MCF 10A (cell line): ENCODE measurements around the gene NDUFB11. TPM values are rescaled to one million over a fixed set of nuclear protein-coding genes. Genes with fewer than 3 reads are reported as not detected.

Source experiments
- BruUV-seq: library from RNA; stranded (reverse); fragments of 400-500 nt; replicated peaks from 2 replicates; lab custom pipeline; 2021; lab: Mats Ljungman, UMichigan
- CTCF ChIA-PET: fragments of 300-600 bp; sonication (Branson Sonifier 250); formaldehyde crosslinking; extraction: SDS; loops from one replicate; lab custom pipeline; 2021; ENCODE audit warnings: antibody characterized with exemption, inconsistent platforms; lab: Yijun Ruan, JAX
- POLR2A ChIA-PET: fragments of 300-600, 350-650 bp; sonication (Branson Sonifier 250); formaldehyde crosslinking; extraction: SDS; loops from one replicate; lab custom pipeline; 2020; ENCODE audit warnings: antibody characterized with exemption, inconsistent platforms; lab: Yijun Ruan, JAX
- DNase-seq: peaks from one replicate; pipeline ENCODE4 v3.0.0-alpha.2; 2018; ENCODE audit not compliant: unreplicated experiment
- H3K27ac Mint-ChIP-seq: one replicate; pipeline ENCODE4 v1.8.0; 2022; ENCODE audit warnings: mild to moderate bottlenecking, low read depth, mixed read lengths; ENCODE audit not compliant: unreplicated experiment
- H3K27me3 Mint-ChIP-seq: one replicate; pipeline ENCODE4 v1.8.0; 2022; ENCODE audit warnings: mixed read lengths; ENCODE audit not compliant: insufficient read depth, unreplicated experiment
- H3K36me3 Mint-ChIP-seq: one replicate; pipeline ENCODE4 v1.8.0; 2022; ENCODE audit warnings: mild to moderate bottlenecking, moderate library complexity, mixed read lengths; ENCODE audit not compliant: insufficient read depth, unreplicated experiment
- H3K4me1 Mint-ChIP-seq: one replicate; pipeline ENCODE4 v1.8.0; 2022; ENCODE audit warnings: mixed read lengths; ENCODE audit not compliant: insufficient read depth, unreplicated experiment
- H3K4me3 Mint-ChIP-seq: one replicate; pipeline ENCODE4 v1.8.0; 2022; ENCODE audit warnings: mild to moderate bottlenecking, moderate library complexity, mixed read lengths; ENCODE audit not compliant: unreplicated experiment
- H3K9me3 Mint-ChIP-seq: one replicate; pipeline ENCODE4 v1.8.0; 2022; ENCODE audit warnings: mixed read lengths; ENCODE audit not compliant: unreplicated experiment
- intact Hi-C: fragments of 100-400 bp; cut with micrococcal nuclease; formaldehyde crosslinking; loops from 2 replicates; pipeline ENCODE4 v1.14.1; 2022
- total RNA-seq: library from RNA; stranded (reverse); gene quantifications from 2 replicates; pipeline ENCODE4 v1.2.3, GENCODE V29; 2022
- TF ChIP-seq, protein P1 (sequence below): fragments of 200-600 bp; IDR thresholded peaks from one replicate; pipeline ENCODE4 v1.8.0; 2022; ENCODE audit warnings: antibody characterized with exemption, mild to moderate bottlenecking; ENCODE audit not compliant: unreplicated experiment

NDUFB11 gene
- total RNA-seq, 1 experiment from 2014 or later, result 91.8 TPM

DNA sequence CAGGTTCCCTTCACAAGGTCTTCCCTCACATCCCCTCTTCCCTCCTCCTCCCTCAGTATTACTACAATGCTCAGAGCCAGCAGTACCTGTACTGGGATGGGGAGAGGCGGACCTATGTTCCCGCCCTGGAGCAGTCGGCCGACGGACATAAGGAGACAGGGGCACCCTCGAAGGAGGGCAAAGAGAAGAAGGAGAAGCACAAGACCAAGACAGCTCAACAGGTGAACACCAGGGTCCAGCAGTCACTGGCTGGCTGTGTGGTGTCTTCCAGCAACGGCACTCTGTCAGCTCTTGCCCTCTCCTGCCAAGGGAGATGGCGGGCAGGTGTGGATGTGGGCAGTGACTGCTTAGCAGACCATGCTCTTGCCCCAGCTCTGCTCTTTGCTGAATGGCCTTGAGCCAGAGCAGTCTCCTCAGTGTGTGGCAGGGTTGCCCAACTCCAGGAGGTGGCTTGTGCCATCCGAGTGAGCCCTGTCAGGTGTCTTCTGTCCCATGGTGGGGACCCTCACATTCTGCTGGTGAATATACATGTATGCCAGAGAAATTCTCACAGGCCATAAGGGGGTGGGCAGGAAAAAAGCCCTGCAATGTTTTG lies 37.7 kb upstream of the NDUFB11 start:
- Mint-ChIP-seq H3K9me3 (no peaks in the 10 kb centered on the region), H3K36me3 (peaks cover 57% of the 10 kb centered on the region), H3K27me3 (peaks cover 84% of the 10 kb centered on the region), H3K27ac (no peak overlapping the region), H3K4me1 (peaks cover 19% of the 10 kb centered on the region), H3K4me3 (no peak overlapping the region)
- DNase-seq, result no peak
- BruUV-seq, result no TSS peak
- ChIA-PET CTCF (interaction anchor here (0.7 kb wide), 1 partner anchor 11 kb away, joined by 4 read pairs; no protein-coding TSS in a partner anchor), POLR2A (interaction anchor here (1.5 kb wide), 1 partner anchor 8 kb away, joined by 4 read pairs; no protein-coding TSS in a partner anchor)
- intact Hi-C loops, result no loop called here
- TF ChIP-seq, protein P1, sequence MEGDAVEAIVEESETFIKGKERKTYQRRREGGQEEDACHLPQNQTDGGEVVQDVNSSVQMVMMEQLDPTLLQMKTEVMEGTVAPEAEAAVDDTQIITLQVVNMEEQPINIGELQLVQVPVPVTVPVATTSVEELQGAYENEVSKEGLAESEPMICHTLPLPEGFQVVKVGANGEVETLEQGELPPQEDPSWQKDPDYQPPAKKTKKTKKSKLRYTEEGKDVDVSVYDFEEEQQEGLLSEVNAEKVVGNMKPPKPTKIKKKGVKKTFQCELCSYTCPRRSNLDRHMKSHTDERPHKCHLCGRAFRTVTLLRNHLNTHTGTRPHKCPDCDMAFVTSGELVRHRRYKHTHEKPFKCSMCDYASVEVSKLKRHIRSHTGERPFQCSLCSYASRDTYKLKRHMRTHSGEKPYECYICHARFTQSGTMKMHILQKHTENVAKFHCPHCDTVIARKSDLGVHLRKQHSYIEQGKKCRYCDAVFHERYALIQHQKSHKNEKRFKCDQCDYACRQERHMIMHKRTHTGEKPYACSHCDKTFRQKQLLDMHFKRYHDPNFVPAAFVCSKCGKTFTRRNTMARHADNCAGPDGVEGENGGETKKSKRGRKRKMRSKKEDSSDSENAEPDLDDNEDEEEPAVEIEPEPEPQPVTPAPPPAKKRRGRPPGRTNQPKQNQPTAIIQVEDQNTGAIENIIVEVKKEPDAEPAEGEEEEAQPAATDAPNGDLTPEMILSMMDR, result no peak

DNA sequence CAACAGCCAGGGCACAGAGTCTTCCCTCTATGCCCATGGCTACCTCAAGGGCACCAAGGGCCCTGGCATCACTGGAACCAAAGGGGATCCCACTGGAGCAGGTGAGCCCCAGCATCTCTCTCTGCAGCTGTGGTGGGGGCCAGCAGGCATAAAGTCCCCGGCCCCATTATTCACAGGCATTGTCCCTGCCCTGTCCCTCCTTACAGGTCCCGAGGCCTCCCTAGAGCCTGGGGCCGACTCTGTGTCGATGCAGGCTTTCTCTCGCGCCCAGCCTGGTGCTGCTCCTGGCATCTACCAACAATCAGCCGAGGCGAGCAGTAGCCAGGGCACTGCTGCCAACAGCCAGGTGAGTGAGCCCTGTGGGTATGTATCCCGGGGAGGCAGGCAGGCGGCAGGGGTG lies 36.8 kb upstream of the NDUFB11 start:
- no peak for DNase-seq
- TF ChIP-seq, protein P1, result no peak
- peaks cover 93% of the 10 kb centered on the region for H3K27me3 Mint-ChIP-seq
- no TSS peak for BruUV-seq
- H3K4me1 Mint-ChIP-seq, result peaks cover 19% of the 10 kb centered on the region
- ChIA-PET POLR2A (interaction anchor here (1.5 kb wide), 1 partner anchor 9 kb away, joined by 4 read pairs; no protein-coding TSS in a partner anchor), CTCF (no interaction called here)
- peaks cover 52% of the 10 kb centered on the region for H3K36me3 Mint-ChIP-seq
- no peak overlapping the region for H3K4me3 Mint-ChIP-seq
- H3K9me3 Mint-ChIP-seq, result no peaks in the 10 kb centered on the region
- no peak overlapping the region for H3K27ac Mint-ChIP-seq
- intact Hi-C loops, result no loop called here

DNA sequence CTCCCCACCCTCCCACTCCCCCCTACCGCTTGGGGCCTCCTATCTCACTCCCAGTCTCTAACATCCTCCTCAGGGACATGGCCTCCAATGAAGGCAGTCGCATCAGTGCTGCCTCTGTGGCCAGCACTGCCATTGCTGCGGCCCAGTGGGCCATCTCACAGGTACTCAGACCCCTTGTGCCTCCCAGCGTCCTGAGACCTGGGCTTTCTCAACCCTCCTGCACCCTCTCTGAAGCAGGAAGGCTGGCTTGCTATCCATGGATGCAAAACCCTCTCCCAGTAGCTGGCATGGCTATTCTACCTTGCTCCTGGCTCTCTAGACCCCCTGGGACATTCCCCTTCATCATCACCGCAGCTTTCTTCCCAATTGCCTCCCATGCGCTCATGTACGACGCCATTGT lies 35.8 kb upstream of the NDUFB11 start:
- Mint-ChIP-seq H3K36me3 (peaks cover 48% of the 10 kb centered on the region), H3K4me3 (no peak overlapping the region), H3K9me3 (no peaks in the 10 kb centered on the region), H3K27ac (no peak overlapping the region), H3K4me1 (peaks cover 19% of the 10 kb centered on the region), H3K27me3 (peaks cover 94% of the 10 kb centered on the region)
- ChIA-PET CTCF (no interaction called here), POLR2A (no interaction called here)
- intact Hi-C loops, result no loop called here
- no TSS peak for BruUV-seq
- no peak for DNase-seq
- TF ChIP-seq, protein P1, result no peak

DNA sequence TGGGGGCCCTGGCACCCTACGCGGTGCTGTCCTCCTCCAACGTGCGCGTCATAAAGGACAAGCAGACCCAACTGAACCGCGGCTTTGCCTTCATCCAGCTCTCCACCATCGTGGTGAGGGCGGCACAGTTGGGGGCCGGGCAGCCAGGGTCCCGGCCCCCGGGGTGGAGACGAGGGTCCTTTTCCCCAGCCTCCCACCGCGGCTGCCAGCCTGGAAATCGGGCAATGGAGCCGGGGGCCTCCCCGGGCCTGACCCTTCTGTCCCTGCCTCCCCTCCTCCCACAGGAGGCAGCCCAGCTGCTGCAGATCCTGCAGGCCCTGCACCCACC lies 35.4 kb upstream of the NDUFB11 start:
- POLR2A ChIA-PET, result interaction anchor here (0.6 to 1.2 kb wide), 2 partner anchors 38 to 997 kb away, joined by 3 to 4 read pairs; no protein-coding TSS in a partner anchor
- Mint-ChIP-seq H3K9me3 (no peaks in the 10 kb centered on the region), H3K36me3 (peaks cover 47% of the 10 kb centered on the region)

More for the DNA sequence above, 35.4 kb upstream of the NDUFB11 start:
- Mint-ChIP-seq H3K27ac (no peak overlapping the region), H3K27me3 (peaks cover 94% of the 10 kb centered on the region), H3K4me3 (no peak overlapping the region), H3K4me1 (peaks cover 19% of the 10 kb centered on the region)
- intact Hi-C loops, result no loop called here
- CTCF ChIA-PET, result no interaction called here
- TF ChIP-seq, protein P1, result no peak
- no TSS peak for BruUV-seq
- DNase-seq, result no peak
